Esophagus muscularis mucosa (tissue), 4 donors: Measurements from ENCODE around the gene RTF1. TPM values are rescaled to one million over a fixed set of nuclear protein-coding genes. Genes with fewer than 3 reads are reported as not detected.

Experiments used
- DNase-seq: peaks from one replicate; pipeline ENCODE4 v3.0.0-alpha.2; 2017; ENCODE audit errors: extremely low spot score
- H3K27ac ChIP-seq, 4 donors: fragments of 200-600 bp; sonication (generic); replicated peaks in 1 of 4; 1 replicate in 3 of 4; 2 replicates in 1 of 4; pipeline ENCODE4 v1.5.1; 2016 to 2019; ENCODE audit warnings: mild to moderate bottlenecking in 1 of 4
- H3K27me3 ChIP-seq, 4 donors: fragments of 200-600 bp; sonication (generic); one replicate each; pipeline versions ENCODE4 v1.5.1 to v1.6.0; 2016 to 2019
- H3K36me3 ChIP-seq, 4 donors: fragments of 200-600 bp; sonication (generic); one replicate each; pipeline ENCODE4 v1.5.1; 2016 to 2019
- H3K4me1 ChIP-seq, 4 donors: fragments of 200-600 bp; sonication (generic); one replicate each; pipeline ENCODE4 v1.5.1; 2016 to 2019
- H3K4me3 ChIP-seq, 4 donors: fragments of 200-600 bp; sonication (generic); 1 replicate in 2 of 4; 2 replicates in 2 of 4; pipeline ENCODE4 v1.5.1; 2016 to 2019; ENCODE audit warnings: mild to moderate bottlenecking in 4 of 4, moderate library complexity in 1 of 4
- H3K9me3 ChIP-seq, 4 donors: fragments of 200-600 bp; sonication (generic); 1 replicate in 3 of 4; 2 replicates in 1 of 4; pipeline ENCODE4 v1.5.1; 2016 to 2019
- EP300 ChIP-seq: sonication (generic); formaldehyde crosslinking; IDR thresholded peaks from one replicate; pipeline ENCODE4 v1.6.1; 2017; ENCODE audit warnings: antibody characterized with exemption
- POLR2A ChIP-seq: fragments of 450-650 bp; IDR thresholded peaks from one replicate; pipeline ENCODE4 v1.6.1; 2017; ENCODE audit warnings: antibody characterized with exemption, moderate library complexity, mild to moderate bottlenecking, low read depth
- POLR2AphosphoS5 ChIP-seq, 2 donors: sonication (generic); formaldehyde crosslinking; IDR thresholded peaks; one replicate each; pipeline ENCODE4 v1.6.1; 2017; ENCODE audit warnings: antibody characterized with exemption in 2 of 2
- WGBS: methylation state at CpG from one replicate; pipeline ENCODE4 v1.1.5; 2018; 5-methylcytosine and 5-hydroxymethylcytosine counted together
- intact Hi-C: fragments of 100-400 bp; cut with DNase I; formaldehyde crosslinking; loops from one replicate; pipeline ENCODE4 v1.15.1; 2023
- total RNA-seq, 4 donors: library from RNA; depleted of rRNA; stranded (reverse); fragments of >200 nt; gene quantifications; one replicate each; pipeline versions ENCODE4 v1.1.0 to v1.2.1, GENCODE V29; 2016
- TF ChIP-seq, protein P1 (sequence below), 3 experiments: fragments of 200-600 bp in 2 of 3; fragments of 450-650 bp in 1 of 3; sonication (generic) in 2 of 3; IDR thresholded peaks; one replicate each; pipeline ENCODE4 v1.5.1; 2017 to 2019; ENCODE audit warnings: antibody characterized with exemption in 3 of 3, mild to moderate bottlenecking in 2 of 3, moderate library complexity in 1 of 3

The RTF1 gene
- total RNA-seq, 4 donors from 2014 or later, result 31.5 to 37.7 (median 35.9) TPM

GRCh38 chr15:41480396-41481140, 63.7 kb downstream of the RTF1 start:
- Histone ChIP-seq H3K36me3 (peaks cover 70 to 83% (median 74%) of the 10 kb centered on the region in 4 donors), H3K4me3 (no peak overlapping the region), H3K9me3 (no peaks in the 10 kb centered on the region), H3K27me3 (no peaks in the 10 kb centered on the region), H3K27ac (no peak overlapping the region), H3K4me1 (no peaks in the 10 kb centered on the region)
- DNase-seq, result no peak
- no peak for TF ChIP-seq EP300
- no peak for TF ChIP-seq POLR2AphosphoS5 (IDR thresholded peaks at IDR 0.05)
- TF ChIP-seq, protein P1, sequence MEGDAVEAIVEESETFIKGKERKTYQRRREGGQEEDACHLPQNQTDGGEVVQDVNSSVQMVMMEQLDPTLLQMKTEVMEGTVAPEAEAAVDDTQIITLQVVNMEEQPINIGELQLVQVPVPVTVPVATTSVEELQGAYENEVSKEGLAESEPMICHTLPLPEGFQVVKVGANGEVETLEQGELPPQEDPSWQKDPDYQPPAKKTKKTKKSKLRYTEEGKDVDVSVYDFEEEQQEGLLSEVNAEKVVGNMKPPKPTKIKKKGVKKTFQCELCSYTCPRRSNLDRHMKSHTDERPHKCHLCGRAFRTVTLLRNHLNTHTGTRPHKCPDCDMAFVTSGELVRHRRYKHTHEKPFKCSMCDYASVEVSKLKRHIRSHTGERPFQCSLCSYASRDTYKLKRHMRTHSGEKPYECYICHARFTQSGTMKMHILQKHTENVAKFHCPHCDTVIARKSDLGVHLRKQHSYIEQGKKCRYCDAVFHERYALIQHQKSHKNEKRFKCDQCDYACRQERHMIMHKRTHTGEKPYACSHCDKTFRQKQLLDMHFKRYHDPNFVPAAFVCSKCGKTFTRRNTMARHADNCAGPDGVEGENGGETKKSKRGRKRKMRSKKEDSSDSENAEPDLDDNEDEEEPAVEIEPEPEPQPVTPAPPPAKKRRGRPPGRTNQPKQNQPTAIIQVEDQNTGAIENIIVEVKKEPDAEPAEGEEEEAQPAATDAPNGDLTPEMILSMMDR (IDR thresholded peaks at IDR 0.05), result no peak
- no peak for TF ChIP-seq POLR2A
- WGBS, result 73% methylated on average over 12 of the region's 12 CpGs
- intact Hi-C loops, result no loop called here

- Histone ChIP-seq H3K27me3 (peaks cover 0 to 13% (median 0%) of the 10 kb centered on the region in 4 donors), H3K36me3 (peaks cover 53 to 66% (median 57%) of the 10 kb centered on the region in 4 donors), H3K4me1 (no peaks in the 10 kb centered on the region), H3K4me3 (no peak overlapping the region), H3K27ac (no peak overlapping the region), H3K9me3 (no peaks in the 10 kb centered on the region)
- TF ChIP-seq, protein P1 (IDR thresholded peaks at IDR 0.05), result no peak
- TF ChIP-seq POLR2A (no peak), POLR2AphosphoS5 (IDR thresholded peaks at IDR 0.05) (no peak), EP300 (no peak)
- intact Hi-C loops, result no loop called here
- WGBS, result 84% methylated on average over 9 of the region's 9 CpGs
- no peak for DNase-seq
Measured at GRCh38 chr15:41482110-41482877, 65.4 kb downstream of the RTF1 start.

DNA sequence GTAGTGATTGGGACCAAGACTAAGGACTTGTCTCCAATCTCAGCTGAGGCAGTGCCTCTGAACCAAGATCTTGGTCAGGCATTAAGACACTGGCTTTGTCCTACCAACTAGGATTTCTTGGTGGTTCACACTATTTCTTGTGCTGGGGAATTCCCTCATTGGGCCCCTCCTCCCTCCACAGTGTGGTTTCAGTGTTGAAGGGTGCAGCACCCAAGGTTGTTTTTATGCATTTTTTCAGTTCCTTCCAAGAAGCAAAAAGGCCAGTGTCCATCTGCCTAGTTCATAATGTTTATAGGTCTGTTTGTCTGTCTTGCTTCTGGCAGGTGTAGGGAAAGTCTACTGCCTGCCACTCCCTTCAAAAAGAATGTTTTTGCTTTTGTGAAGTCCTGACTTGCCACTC, 66.2 kb downstream of the RTF1 start:
- DNase-seq, result no peak
- H3K4me3 ChIP-seq, result no peak overlapping the region
- intact Hi-C loops, result no loop called here
- H3K4me1 ChIP-seq, result no peaks in the 10 kb centered on the region
- no peak overlapping the region for H3K27ac ChIP-seq
- H3K9me3 ChIP-seq, result no peaks in the 10 kb centered on the region
- peaks cover 45 to 58% (median 49%) of the 10 kb centered on the region in 4 donors for H3K36me3 ChIP-seq
- TF ChIP-seq, protein P1 (IDR thresholded peaks at IDR 0.05), result no peak
- no peak for TF ChIP-seq EP300
- no peak for TF ChIP-seq POLR2A
- TF ChIP-seq POLR2AphosphoS5 (IDR thresholded peaks at IDR 0.05), result no peak
- peaks cover 0 to 21% (median 0%) of the 10 kb centered on the region in 4 donors for H3K27me3 ChIP-seq

DNA sequence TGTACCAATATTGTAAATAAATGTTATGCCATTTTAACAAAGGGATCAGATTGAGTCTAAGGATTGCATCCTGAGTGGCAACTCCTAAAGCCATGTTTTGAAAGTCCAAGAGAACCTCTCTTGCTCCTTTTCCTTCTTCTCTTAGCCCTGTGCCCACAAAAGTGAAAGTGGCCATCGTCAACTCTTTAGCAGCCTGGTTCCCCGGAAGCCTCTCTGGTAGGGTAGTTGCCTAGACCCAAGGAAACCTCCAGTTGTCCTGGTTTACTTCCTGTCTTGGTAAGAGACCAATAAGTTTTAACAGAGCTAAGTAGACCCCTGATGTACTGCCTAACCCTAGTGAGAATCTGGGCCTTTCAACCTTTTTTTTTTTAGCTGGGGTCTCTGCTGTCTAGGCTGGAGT, 66.6 kb downstream of the RTF1 start:
- H3K36me3 ChIP-seq, result peaks cover 41 to 54% (median 45%) of the 10 kb centered on the region in 4 donors
- no peak for DNase-seq

More for the DNA sequence above, 66.6 kb downstream of the RTF1 start:
- WGBS, result 83% methylated on average over 2 of the region's 2 CpGs
- Histone ChIP-seq H3K27ac (no peak overlapping the region), H3K4me1 (no peaks in the 10 kb centered on the region), H3K9me3 (no peaks in the 10 kb centered on the region), H3K27me3 (peaks cover 0 to 23% (median 0%) of the 10 kb centered on the region in 4 donors), H3K4me3 (no peak overlapping the region)
- no peak for TF ChIP-seq EP300
- TF ChIP-seq POLR2A, result no peak
- TF ChIP-seq POLR2AphosphoS5 (IDR thresholded peaks at IDR 0.05), result no peak
- TF ChIP-seq, protein P1 (IDR thresholded peaks at IDR 0.05), result no peak
- intact Hi-C loops, result no loop called here
